ENCODE measurements around the gene MAN1C1.

GRCh38 chr1:25756215-25756614 is 139.6 kb downstream of the MAN1C1 start:
- TF ChIP-seq POLR2A (IDR thresholded peaks at IDR 0.05) (no peak), CTCF (IDR thresholded peaks at IDR 0.05) (no peak), POLR2AphosphoS5 (IDR thresholded peaks at IDR 0.05) (no peak), EP300 (IDR thresholded peaks at IDR 0.05) (no peak)
